BE2C (cell line): Measurements from ENCODE around the gene TTC12.

ENCODE experiments used
- DNase-seq: peaks from one replicate; pipeline ENCODE4 v3.0.0-alpha.2; 2020
- H3K27me3 ChIP-seq: fragments of 250-450 bp; sonication (Bioruptor Pico); 2 replicates; pipeline ENCODE4 v1.5.1; 2020; ENCODE audit warnings: mild to moderate bottlenecking
- H3K36me3 ChIP-seq: fragments of 250-450 bp; sonication (Bioruptor Pico); 2 replicates; pipeline ENCODE4 v1.5.1; 2020; ENCODE audit warnings: mild to moderate bottlenecking
- H3K4me1 ChIP-seq: fragments of 250-450 bp; sonication (Bioruptor Pico); 2 replicates; pipeline ENCODE4 v1.5.1; 2020
- H3K4me3 ChIP-seq: 2 replicates; pipeline ENCODE4 v1.5.1; 2011; ENCODE audit warnings: low read depth, low read length
- H3K9me3 ChIP-seq: fragments of 250-450 bp; sonication (Bioruptor Pico); 2 replicates; pipeline ENCODE4 v1.5.1; 2020
- TF ChIP-seq, protein P1 (sequence below): IDR thresholded peaks from 2 replicates; pipeline ENCODE4 v1.5.1; 2012; ENCODE audit warnings: mild to moderate bottlenecking, low read depth, low read length

TTC12 gene

DNA sequence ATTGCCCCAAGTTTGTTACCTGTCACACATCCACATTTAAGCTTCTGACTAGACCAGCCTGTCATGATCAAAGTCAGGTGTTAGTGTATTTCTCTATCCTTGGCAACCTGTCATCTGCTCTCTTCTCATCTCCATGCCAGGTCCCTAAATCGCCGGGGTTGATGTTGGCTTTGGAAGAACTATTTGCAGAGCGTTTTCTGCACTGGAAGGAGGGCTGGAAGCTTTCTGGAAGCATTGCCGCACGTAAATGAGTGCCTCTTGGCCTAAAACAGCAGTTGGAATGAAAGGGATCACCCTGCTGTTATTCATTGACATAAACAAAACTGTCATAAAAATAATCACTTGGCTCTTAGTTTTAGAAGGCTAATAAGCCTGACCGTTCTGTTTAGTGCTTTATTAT lies 1.4 kb downstream of the TTC12 start:
- Histone ChIP-seq H3K4me1 (0 out of 2 replicates have a peak, but pooled peaks cover 2% of the 10 kb centered on the region), H3K36me3 (no peaks in the 10 kb centered on the region), H3K9me3 (no peaks in the 10 kb centered on the region), H3K27me3 (no peaks in the 10 kb centered on the region), H3K4me3 (no peak overlapping the region)
- no peak for DNase-seq
- TF ChIP-seq, protein P1, sequence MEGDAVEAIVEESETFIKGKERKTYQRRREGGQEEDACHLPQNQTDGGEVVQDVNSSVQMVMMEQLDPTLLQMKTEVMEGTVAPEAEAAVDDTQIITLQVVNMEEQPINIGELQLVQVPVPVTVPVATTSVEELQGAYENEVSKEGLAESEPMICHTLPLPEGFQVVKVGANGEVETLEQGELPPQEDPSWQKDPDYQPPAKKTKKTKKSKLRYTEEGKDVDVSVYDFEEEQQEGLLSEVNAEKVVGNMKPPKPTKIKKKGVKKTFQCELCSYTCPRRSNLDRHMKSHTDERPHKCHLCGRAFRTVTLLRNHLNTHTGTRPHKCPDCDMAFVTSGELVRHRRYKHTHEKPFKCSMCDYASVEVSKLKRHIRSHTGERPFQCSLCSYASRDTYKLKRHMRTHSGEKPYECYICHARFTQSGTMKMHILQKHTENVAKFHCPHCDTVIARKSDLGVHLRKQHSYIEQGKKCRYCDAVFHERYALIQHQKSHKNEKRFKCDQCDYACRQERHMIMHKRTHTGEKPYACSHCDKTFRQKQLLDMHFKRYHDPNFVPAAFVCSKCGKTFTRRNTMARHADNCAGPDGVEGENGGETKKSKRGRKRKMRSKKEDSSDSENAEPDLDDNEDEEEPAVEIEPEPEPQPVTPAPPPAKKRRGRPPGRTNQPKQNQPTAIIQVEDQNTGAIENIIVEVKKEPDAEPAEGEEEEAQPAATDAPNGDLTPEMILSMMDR = no peak

DNA sequence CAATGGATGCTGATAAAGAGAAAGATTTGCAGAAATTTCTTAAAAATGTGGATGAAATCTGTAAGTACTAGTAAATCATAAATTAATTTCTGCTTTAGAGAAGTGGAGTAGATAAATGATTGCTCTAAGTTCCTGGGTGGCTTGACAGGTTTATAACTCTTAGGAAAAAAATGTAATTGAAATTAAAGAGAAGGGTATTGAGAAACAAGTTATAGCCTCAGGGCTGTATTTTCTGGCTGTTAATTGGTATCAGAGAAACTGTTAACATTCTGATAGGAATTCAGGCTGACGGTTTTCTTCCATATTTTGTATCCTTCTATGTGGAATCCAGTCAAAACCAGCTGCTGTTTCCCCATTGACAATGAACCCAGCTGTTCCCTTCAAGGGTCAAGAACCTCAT lies 1.9 kb downstream of the TTC12 start:
- Histone ChIP-seq H3K36me3 (no peaks in the 10 kb centered on the region), H3K9me3 (no peaks in the 10 kb centered on the region), H3K4me1 (0 out of 2 replicates have a peak, but pooled peaks cover 2% of the 10 kb centered on the region), H3K27me3 (no peaks in the 10 kb centered on the region), H3K4me3 (no peak overlapping the region)
- TF ChIP-seq, protein P1 = no peak
- DNase-seq = no peak

DNA sequence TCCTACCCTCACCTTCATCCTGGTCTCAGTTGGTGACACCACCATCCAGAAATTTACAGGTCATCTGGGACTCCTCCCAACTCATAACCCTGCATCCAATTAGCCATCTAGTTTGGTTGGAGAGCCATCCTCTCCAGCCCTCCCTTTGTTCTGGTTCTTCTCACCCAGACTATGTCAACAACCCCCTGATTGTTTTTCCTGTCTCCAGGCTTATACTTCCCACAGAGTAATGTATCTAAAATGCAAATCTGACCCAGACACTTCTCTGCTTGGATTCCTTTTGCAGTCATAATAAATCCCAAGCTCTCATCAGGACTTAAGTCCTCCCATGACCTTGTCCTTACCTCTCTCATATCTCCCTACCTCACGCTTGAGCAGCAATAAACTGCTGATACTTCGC lies 3.0 kb downstream of the TTC12 start:
- Histone ChIP-seq H3K36me3 (no peaks in the 10 kb centered on the region), H3K4me1 (0 out of 2 replicates have a peak, but pooled peaks cover 2% of the 10 kb centered on the region), H3K27me3 (no peaks in the 10 kb centered on the region), H3K9me3 (no peaks in the 10 kb centered on the region), H3K4me3 (no peak overlapping the region)
- DNase-seq = no peak
- TF ChIP-seq, protein P1 = no peak

DNA sequence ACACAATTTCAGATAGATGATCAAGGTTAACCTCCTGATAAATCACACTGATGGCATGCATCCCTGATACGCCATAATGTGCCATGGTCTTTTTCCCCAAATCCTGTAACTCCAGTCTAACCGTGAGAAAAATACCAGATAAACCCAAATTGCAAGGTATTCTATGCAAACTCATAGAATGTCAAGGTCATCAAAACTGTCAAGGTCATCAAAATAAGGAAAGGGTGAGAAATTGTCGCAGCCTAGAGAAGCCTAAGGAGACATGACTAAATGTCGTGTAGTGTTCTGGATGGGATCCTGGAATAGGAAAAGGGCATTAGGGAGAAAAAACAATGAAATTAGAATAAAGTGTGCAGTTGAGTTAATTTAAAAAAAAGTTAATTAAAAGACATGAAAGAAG lies 4.7 kb downstream of the TTC12 start:
- Histone ChIP-seq H3K36me3 (no peaks in the 10 kb centered on the region), H3K4me1 (0 out of 2 replicates have a peak, but pooled peaks cover 2% of the 10 kb centered on the region), H3K4me3 (no peak overlapping the region), H3K9me3 (no peaks in the 10 kb centered on the region), H3K27me3 (no peaks in the 10 kb centered on the region)
- DNase-seq = no peak
- TF ChIP-seq, protein P1 = no peak

DNA sequence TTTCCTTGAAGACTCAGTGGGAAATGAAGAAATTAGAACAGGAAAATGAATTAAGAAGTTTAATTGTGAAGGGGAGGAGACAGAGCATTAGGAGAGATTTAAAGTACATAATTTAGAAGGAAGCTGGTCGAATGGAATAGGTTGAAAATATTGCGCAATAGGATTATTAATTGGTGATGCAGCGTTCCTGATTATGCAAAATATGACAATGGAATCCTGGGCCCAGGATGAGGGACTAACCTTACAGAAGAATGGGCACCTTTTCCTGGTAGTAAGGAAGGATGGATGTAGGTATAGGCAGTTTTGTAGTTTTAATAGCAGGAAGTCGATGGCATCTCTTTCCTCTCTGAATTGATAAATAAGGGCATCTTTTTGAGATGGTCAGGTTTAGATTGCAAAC lies 7.8 kb downstream of the TTC12 start:
- H3K4me3 ChIP-seq = no peak overlapping the region
- H3K9me3 ChIP-seq = no peaks in the 10 kb centered on the region
- no peak for DNase-seq
- no peaks in the 10 kb centered on the region for H3K27me3 ChIP-seq
- no peaks in the 10 kb centered on the region for H3K36me3 ChIP-seq
- TF ChIP-seq, protein P1 = no peak
- H3K4me1 ChIP-seq = no peaks in the 10 kb centered on the region

DNA sequence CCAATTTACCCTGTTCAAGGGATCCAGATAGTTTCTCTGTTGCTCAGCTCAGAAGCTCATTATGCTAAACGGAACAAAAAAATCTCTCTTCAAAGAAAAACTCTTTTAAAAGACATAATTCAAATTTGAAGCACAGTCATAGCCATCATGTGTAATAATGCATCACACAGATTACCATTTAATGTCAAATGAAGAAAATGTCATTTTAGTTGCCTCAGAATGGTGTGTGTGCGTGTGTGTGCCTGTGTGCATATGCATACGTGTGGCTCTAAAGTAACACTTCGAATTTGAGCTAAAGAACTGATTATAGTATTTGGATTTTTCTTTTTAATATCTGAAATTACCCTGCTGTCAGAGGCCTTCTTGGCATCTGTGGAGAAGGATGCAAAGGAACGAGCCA lies 9.9 kb downstream of the TTC12 start:
- no peaks in the 10 kb centered on the region for H3K4me1 ChIP-seq
- H3K36me3 ChIP-seq = no peaks in the 10 kb centered on the region
- no peak overlapping the region for H3K4me3 ChIP-seq
- no peaks in the 10 kb centered on the region for H3K9me3 ChIP-seq
- no peak for DNase-seq
- no peaks in the 10 kb centered on the region for H3K27me3 ChIP-seq
- TF ChIP-seq, protein P1 = no peak
